Measurements from ENCODE around the gene BIN1.

DNA sequence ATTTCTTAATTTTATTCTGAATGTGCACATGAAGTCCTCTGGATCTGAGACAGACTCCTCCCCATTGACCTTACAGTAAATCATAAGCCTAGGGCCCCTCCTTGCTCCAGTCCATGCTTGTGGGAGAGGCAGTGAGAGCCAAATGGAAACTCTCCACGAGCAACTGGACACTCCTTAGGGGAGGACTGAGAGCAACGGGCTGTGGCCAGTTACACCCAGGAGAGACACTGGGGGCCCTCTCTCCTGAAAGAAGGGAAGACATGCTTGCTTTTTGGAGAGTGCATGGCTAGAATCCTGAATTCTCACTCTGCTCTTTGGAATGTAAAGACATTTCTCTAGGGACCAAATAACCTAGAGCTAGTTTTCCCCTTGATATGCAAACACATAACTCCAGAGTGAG lies 49.0 kb upstream of the BIN1 start:
- TF ChIP-seq POLR2AphosphoS5 (IDR thresholded peaks at IDR 0.05; ENCODE audit: low read depth, low read length), result no peak
- no peak for TF ChIP-seq TAF1 (IDR thresholded peaks at IDR 0.05; ENCODE audit: low read depth, low read length)

All from GM12891 (cell line).